ENCODE measurements around the gene GCNT3.
A peak's percentile ranks its signal among the peaks of the same experiment; 100 is the strongest.
"Not testable (repeated sequence)": the region's sequence is repeated elsewhere in the genome, so short reads cannot be mapped to it uniquely, and the experiment has no call there.

Gene GCNT3

GRCh38 chr15:59622289-59622688, 10.7 kb downstream of the GCNT3 start:
- peak; percentile 26 to 35 for DNase-seq

GRCh38 chr15:59632714-59633113, 21.1 kb downstream of the GCNT3 start:
- peak in 1 of 2 experiments; percentile 2 for DNase-seq

- no peak for DNase-seq
Observed at GRCh38 chr15:59636184-59636583, 24.6 kb downstream of the GCNT3 start.

- not testable (repeated sequence) for DNase-seq
Observed at GRCh38 chr15:59637507-59637906, 25.9 kb downstream of the GCNT3 start.

GRCh38 chr15:59642351-59642750, 30.8 kb downstream of the GCNT3 start:
- peak in 1 of 2 experiments; percentile 14 for DNase-seq

GRCh38 chr15:59644756-59645155, 33.2 kb downstream of the GCNT3 start:
- no peak for DNase-seq

GRCh38 chr15:59645812-59646211, 34.2 kb downstream of the GCNT3 start:
- not testable (repeated sequence) for DNase-seq

GRCh38 chr15:59646277-59646676, 34.7 kb downstream of the GCNT3 start:
- no peak for DNase-seq

- DNase-seq: no peak
Observed at GRCh38 chr15:59647085-59647484, 35.5 kb downstream of the GCNT3 start.

- DNase-seq: no peak
Observed at GRCh38 chr15:59649603-59650002, 38.0 kb downstream of the GCNT3 start.

GRCh38 chr15:59654046-59654445, 42.5 kb downstream of the GCNT3 start:
- no peak for DNase-seq

- DNase-seq: peak; percentile 88 to 96
Observed at GRCh38 chr15:59656897-59657634, 45.5 kb downstream of the GCNT3 start, which contains the start of gene GTF2A2. TSS of gene GTF2A2 (minus strand) at chr15:59657515. CDS start at chr15:59652277, 5,238 bp downstream.

- no peak for DNase-seq
Observed at GRCh38 chr15:59657635-59658125, 46.1 kb downstream of the GCNT3 start.

- DNase-seq: no peak
Observed at GRCh38 chr15:59659366-59659765, 47.8 kb downstream of the GCNT3 start.

GRCh38 chr15:59662260-59662659, 50.7 kb downstream of the GCNT3 start:
- no peak for DNase-seq

GRCh38 chr15:59668556-59668955, 57.0 kb downstream of the GCNT3 start:
- DNase-seq: peak; percentile 6 to 7

Measured in Kasumi-1 (cell line).